ENCODE results near the gene ATP5F1E. TPM values are rescaled to one million over a fixed set of nuclear protein-coding genes. Genes with fewer than 3 reads are reported as not detected.
"Not testable (repeated sequence)": the region's sequence is repeated elsewhere in the genome, so short reads cannot be mapped to it uniquely, and the experiment has no call there.

Gene ATP5F1E
- total and polyA plus RNA-seq, 2 experiments from 2014 or later, result 12.9 to 211 TPM

- H3K27me3 Mint-ChIP-seq (ENCODE audit: insufficient read depth, low read depth, poor library complexity), result peaks cover 5% of the 10 kb centered on the region
- Histone ChIP-seq H2AFZ (no peak overlapping the region), H3K9me2 (ENCODE audit: insufficient read depth) (no peaks in the 10 kb centered on the region; the same call in 1 of the 2 replicates), H4K20me1 (replicated peaks; ENCODE audit: insufficient read depth) (peaks cover 26% of the 10 kb centered on the region; the same call in 1 of the 2 replicates), H3F3A (replicated peaks; ENCODE audit: low read depth) (no peaks in the 10 kb centered on the region), H3K4me2 (peak overlapping the region; percentile 62; the same call in 1 of the 2 replicates), H3K4me3 (no peak overlapping the region), H3K79me2 (replicated peaks; ENCODE audit: insufficient read depth) (peaks cover 50% of the 10 kb centered on the region), H3K27ac (ENCODE audit: low read depth) (no peak overlapping the region), H3K4me1 (ENCODE audit: insufficient read depth) (peaks cover 14% of the 10 kb centered on the region), H3K36me3 (ENCODE audit: insufficient read depth) (peaks cover 21% of the 10 kb centered on the region), H3K27me3 (ENCODE audit: insufficient read depth) (no peaks in the 10 kb centered on the region)
- TF ChIP-seq POLR2AphosphoS5 (IDR thresholded peaks at IDR 0.05; ENCODE audit: low read depth), result no peak
- no peak for TF ChIP-seq NANOG (IDR thresholded peaks at IDR 0.05; ENCODE audit: borderline replicate concordance)
- TF ChIP-seq STAT1 (IDR thresholded peaks at IDR 0.05; ENCODE audit: unreplicated experiment), result no peak
- no peak for TF ChIP-seq EZH2 (IDR thresholded peaks at IDR 0.05; ENCODE audit: low read depth, unreplicated experiment)
- no peak for TF ChIP-seq JUNB (IDR thresholded peaks at IDR 0.05; ENCODE audit: unreplicated experiment)
- no peak for TF ChIP-seq CREB1 (CRISPR knock-in tag; IDR thresholded peaks at IDR 0.05; ENCODE audit: low read depth)
- no peak for TF ChIP-seq ETS1 (IDR thresholded peaks at IDR 0.05)
- TF ChIP-seq ZNF462 (CRISPR knock-in tag; IDR thresholded peaks at IDR 0.05), result no peak
- no peak for TF ChIP-seq EZH2phosphoT487 (IDR thresholded peaks at IDR 0.05; ENCODE audit: unreplicated experiment)
- no peak for TF ChIP-seq REST (IDR thresholded peaks at IDR 0.05; ENCODE audit: unreplicated experiment)
- no peaks in the 10 kb centered on the region; the same call in 2 of the 3 replicates for H3K9me3 Mint-ChIP-seq
- peaks cover 44% of the 10 kb centered on the region for H3K36me3 Mint-ChIP-seq (ENCODE audit: low read depth)
- DNase-seq (ENCODE audit: low spot score), result no peak
- no peak for ATAC-seq
- H3K27ac Mint-ChIP-seq, result no peak overlapping the region
- peaks cover 19% of the 10 kb centered on the region for H3K4me1 Mint-ChIP-seq
- no peak overlapping the region for H3K4me3 Mint-ChIP-seq
Observed at GRCh38 chr20:58984691-58985090, 47.4 kb downstream of the ATP5F1E start.

- not testable (repeated sequence) for H3K4me3 Mint-ChIP-seq; H3K9me2 ChIP-seq (ENCODE audit: insufficient read depth); H3K4me3 ChIP-seq; H3K9me3 Mint-ChIP-seq; DNase-seq (ENCODE audit: low spot score); H2AFZ ChIP-seq; H3K27me3 ChIP-seq (ENCODE audit: insufficient read depth); ATAC-seq; H3K27me3 Mint-ChIP-seq (ENCODE audit: insufficient read depth, low read depth, poor library complexity); H3K4me2 ChIP-seq; H3K27ac ChIP-seq (ENCODE audit: low read depth); H3K27ac Mint-ChIP-seq; H3F3A ChIP-seq (replicated peaks; ENCODE audit: low read depth)
- Mint-ChIP-seq H3K4me1 (peaks cover 28% of the 10 kb centered on the region), H3K36me3 (ENCODE audit: low read depth) (peaks cover 30% of the 10 kb centered on the region)
- Histone ChIP-seq H3K79me2 (replicated peaks; ENCODE audit: insufficient read depth) (peaks cover 50% of the 10 kb centered on the region), H4K20me1 (replicated peaks; ENCODE audit: insufficient read depth) (peaks cover 26% of the 10 kb centered on the region; the same call in 1 of the 2 replicates), H3K4me1 (ENCODE audit: insufficient read depth) (peaks cover 20% of the 10 kb centered on the region), H3K36me3 (ENCODE audit: insufficient read depth) (peaks cover 19% of the 10 kb centered on the region)
Observed at GRCh38 chr20:58983115-58983468, 49.0 kb downstream of the ATP5F1E start.
